ENCODE measurements around the gene KCNK18. TPM values are rescaled to one million over a fixed set of nuclear protein-coding genes. Genes with fewer than 3 reads are reported as not detected.
"Not testable (repeated sequence)": the region's sequence is repeated elsewhere in the genome, so short reads cannot be mapped to it uniquely, and the experiment has no call there.

The KCNK18 gene
- total RNA-seq, 3 donors from 2014 or later, result not detected

DNA sequence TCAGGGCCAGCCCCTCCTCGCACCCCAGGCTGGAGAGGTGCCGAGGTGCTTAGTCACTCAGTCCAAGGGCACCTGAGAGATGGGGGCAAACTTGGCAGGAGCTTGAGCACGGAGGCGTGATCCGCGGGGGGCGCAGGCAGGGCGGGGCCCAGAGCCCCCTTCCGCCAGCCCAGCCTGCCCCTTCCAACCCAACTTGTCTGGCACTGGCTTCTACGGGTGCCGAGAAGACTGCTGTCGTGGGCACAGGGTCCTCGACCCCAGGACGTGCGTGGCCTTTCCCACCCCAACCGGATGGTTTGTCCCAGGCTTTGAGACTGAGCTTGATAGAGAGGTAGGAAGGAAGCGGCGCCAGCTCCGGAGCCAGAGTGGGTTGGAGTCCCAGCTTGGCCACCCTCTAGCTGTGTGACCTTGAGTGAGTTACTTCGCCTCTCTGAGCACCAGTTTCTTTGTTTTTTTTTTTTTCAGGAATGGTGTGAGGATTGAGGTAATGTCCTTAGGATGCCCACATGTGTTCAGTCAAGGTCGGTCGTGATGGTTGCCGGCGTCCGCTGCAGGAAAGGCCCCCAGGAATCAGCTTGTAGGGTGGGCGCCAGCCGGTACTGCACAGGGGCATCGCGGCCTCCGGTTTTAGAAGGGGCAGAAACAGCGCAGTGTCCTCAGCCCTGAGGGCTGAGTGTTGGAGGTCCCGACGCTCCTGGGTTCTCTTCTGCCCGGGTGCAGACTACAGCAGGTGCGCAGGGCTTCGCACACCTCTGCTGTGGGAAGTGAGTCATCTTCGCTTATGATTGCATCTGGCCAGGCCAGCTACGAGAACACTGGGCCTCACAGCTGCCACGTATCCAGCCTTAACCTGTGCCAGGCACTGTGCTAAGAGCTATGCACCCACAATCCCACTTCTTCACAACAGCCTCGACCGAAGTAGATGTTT, 30.6 kb upstream of the KCNK18 start:
- DNase-seq, result no peak
- H3K27me3 Mint-ChIP-seq (ENCODE audit: low read depth), result peaks cover 84% of the 10 kb centered on the region
- no peaks in the 10 kb centered on the region for H3K9me3 Mint-ChIP-seq
- ATAC-seq, result peak in 1 of 2 donors; percentile 23
- peaks cover 28% of the 10 kb centered on the region for H3K4me1 Mint-ChIP-seq (ENCODE audit: low read depth)
- no peak overlapping the region for H3K4me3 Mint-ChIP-seq
- H3K36me3 Mint-ChIP-seq (ENCODE audit: insufficient read depth), result no peaks in the 10 kb centered on the region

DNA sequence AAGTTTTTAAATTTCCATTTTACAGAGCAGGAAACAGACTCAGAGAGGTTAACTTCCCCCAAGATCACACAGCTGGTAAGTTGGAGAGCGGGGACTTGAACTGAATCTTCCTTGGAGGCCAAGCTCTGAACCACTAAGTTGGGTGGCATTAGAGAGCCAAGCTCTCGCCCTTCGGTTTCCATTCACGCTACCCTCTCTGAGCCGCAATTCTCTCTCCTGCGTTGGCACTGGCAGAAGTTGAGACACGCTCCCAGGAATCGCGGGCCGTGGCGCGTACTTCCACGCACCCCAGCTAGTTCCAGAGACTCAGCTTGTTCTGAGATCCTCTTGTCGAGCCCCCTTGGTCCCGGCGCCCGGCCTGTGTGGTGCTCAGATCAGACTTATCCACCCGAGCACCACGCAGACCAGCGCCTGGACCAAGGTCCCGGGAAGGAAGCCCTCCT, 29.9 kb upstream of the KCNK18 start:
- Mint-ChIP-seq H3K4me3 (no peak overlapping the region), H3K9me3 (no peaks in the 10 kb centered on the region), H3K27me3 (ENCODE audit: low read depth) (peaks cover 85% of the 10 kb centered on the region), H3K4me1 (ENCODE audit: low read depth) (peaks cover 23% of the 10 kb centered on the region), H3K36me3 (ENCODE audit: insufficient read depth) (no peaks in the 10 kb centered on the region)
- ATAC-seq, result no peak
- DNase-seq, result no peak

DNA sequence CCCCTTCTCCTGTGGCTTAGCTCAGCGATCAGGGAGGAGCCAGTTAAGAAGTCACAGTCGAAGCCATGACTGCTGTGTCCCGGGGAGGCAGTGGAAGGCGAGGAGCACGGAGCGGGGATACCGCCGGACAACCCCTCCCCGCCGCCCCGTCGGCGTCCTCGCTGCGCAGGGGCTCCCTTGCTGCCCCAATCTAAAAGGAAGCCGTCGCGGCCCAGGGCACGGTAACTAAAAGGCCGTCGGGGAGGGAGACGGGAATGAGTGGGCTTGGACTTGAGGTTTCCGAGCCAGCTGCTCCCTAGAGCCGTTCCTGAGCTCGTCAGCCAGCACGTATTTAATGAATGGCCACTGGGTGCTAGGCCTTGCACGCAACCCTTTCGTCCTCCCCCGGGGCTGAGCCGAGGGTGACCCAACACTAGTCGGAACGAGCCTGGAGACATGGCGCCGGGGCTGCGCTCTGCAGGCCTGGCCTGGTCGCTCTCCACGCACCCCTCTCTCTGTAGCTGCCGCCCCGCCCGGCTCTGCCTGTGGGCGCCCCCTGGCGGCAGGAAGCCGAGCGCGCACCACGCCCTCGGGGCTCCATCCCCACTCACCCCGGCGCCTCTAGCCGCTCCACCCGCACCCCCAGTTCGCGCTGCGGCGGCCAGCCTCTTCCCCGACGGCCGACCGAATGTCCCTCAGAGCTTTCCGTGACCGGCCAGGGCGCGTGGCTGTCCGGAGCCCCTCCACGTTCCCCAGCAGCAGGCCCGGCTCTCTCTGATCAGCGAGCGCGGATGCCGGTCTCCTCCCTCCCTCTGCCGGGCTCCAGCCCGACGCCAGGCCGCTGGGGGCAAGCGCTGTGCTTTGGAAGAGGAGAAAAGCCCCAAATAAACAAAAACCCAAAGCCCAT, 29.3 kb upstream of the KCNK18 start:
- DNase-seq (peak; percentile 64), ATAC-seq (peak; percentile 89 to 91)
- peak overlapping the region; percentile 26 for H3K4me3 Mint-ChIP-seq
- H3K36me3 Mint-ChIP-seq (ENCODE audit: insufficient read depth), result no peaks in the 10 kb centered on the region
- H3K9me3 Mint-ChIP-seq, result no peaks in the 10 kb centered on the region
- H3K27me3 Mint-ChIP-seq (ENCODE audit: low read depth), result peaks cover 85% of the 10 kb centered on the region
- peaks cover 20% of the 10 kb centered on the region for H3K4me1 Mint-ChIP-seq (ENCODE audit: low read depth)

DNA sequence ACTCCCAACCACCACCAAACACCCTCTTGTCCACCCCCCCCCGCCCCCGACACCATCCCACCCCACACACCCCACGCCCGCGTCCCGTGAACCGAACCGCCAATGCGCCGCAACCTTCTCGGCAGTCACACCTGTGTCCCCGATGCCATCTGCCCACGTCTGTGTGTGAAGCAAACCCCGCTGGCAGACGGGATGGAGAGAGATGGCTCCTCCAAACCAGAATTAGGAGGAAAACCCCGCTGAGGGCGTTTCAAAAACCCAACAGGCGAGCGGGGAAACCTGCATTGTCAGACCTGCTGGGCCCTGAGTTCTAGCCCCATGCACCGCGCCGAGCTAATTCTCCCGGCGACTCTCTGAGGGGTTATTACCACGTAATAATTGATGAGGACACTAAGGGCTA, 28.6 kb upstream of the KCNK18 start:
- ATAC-seq, result no peak
- H3K4me3 Mint-ChIP-seq, result peak overlapping the region; percentile 29
- DNase-seq, result no peak

DNA sequence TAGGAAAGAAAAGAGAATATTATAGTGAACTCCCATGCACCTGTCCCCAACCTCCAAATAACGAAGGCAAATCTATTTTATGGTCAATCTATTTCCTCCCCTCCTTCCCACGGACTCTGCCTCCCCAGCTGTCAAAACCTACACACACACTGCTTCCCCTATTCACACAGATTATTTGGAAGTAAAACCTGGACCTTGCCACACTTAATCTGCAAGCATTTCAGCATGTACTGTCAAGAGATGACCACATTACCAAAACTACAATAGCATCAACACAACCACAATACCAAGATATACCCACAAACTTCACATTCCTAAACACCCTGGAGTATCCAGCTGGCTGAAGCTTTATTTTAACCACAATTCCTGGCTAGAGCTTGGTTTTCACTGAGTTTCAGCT, 27.8 kb upstream of the KCNK18 start:
- Mint-ChIP-seq H3K27me3 (ENCODE audit: low read depth) (peaks cover 74% of the 10 kb centered on the region), H3K36me3 (ENCODE audit: insufficient read depth) (no peaks in the 10 kb centered on the region), H3K9me3 (no peaks in the 10 kb centered on the region), H3K4me3 (no peak overlapping the region), H3K4me1 (ENCODE audit: low read depth) (peaks cover 19% of the 10 kb centered on the region)
- ATAC-seq (no peak), DNase-seq (no peak)

More for the DNA sequence above, 28.6 kb upstream of the KCNK18 start:
- Mint-ChIP-seq H3K27me3 (ENCODE audit: low read depth) (peaks cover 82% of the 10 kb centered on the region), H3K36me3 (ENCODE audit: insufficient read depth) (no peaks in the 10 kb centered on the region), H3K9me3 (no peaks in the 10 kb centered on the region), H3K4me1 (ENCODE audit: low read depth) (peaks cover 20% of the 10 kb centered on the region)

DNA sequence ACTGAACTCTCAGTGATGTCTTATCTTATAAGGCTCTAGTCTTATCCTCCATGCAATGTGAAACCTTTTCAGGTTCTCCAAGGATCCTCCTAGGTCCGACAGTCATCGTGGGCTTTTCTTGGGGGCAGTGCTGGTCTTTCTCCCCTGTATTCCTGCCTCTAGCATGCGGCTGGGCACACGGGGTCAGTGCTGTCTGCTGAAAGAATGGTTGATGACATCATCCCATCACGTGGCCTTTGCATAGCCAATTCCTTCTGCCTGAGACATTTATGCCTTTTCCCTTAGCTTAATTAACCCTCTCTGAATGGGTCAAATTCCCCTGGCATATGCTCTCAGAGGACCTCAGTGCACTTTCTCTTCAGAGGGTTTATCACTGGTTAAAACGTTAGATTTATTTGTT, 27.0 kb upstream of the KCNK18 start:
- DNase-seq (no peak), ATAC-seq (no peak)
- Mint-ChIP-seq H3K9me3 (no peaks in the 10 kb centered on the region), H3K27me3 (ENCODE audit: low read depth) (peaks cover 67% of the 10 kb centered on the region), H3K4me1 (ENCODE audit: low read depth) (peaks cover 23% of the 10 kb centered on the region), H3K36me3 (ENCODE audit: insufficient read depth) (no peaks in the 10 kb centered on the region), H3K4me3 (no peak overlapping the region)

DNA sequence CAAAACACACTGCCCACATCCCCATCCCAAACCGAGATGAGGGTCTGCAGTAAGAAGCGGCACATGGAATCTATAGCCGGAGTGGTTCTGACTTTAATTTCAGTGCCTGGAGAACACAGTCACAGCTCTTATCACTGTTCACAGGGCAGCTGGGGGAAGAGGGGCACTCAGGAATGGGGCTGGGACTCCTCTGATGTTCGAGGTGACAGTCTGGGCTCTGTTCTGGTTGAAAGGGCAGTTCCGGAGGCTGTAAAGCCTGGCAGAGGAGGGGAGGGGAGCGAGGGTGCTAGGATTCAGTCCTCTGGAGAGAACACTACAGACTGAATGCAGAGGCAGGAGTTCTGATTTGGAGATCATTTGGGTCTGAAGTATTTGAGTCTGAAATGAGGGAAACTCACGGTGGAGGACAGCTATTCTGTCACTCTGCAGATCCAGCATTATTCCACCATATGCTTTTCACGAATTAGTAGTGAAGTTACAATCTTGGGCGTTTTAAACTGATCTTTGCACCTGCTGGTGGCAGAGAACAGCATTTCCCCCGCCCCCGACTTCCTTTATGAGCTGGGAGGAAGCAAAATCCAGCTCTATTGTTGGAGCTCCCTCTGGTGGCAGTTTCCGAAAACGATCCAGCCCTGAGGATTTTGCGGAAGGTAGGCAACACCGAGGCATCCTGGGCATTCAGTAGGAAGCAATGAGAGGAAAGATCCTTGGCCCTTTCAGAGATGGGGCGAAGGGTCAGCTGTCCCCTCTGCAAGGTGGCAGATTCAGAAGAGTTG, 22.7 kb upstream of the KCNK18 start:
- DNase-seq (peak; percentile 83), ATAC-seq (peak; percentile 82 to 84)
- H3K27me3 Mint-ChIP-seq (ENCODE audit: low read depth), result peaks cover 31% of the 10 kb centered on the region
- H3K36me3 Mint-ChIP-seq (ENCODE audit: insufficient read depth), result no peaks in the 10 kb centered on the region
- H3K4me3 Mint-ChIP-seq, result peak overlapping the region; percentile 82
- H3K4me1 Mint-ChIP-seq (ENCODE audit: low read depth), result peaks cover 15% of the 10 kb centered on the region
- H3K9me3 Mint-ChIP-seq, result no peaks in the 10 kb centered on the region

DNA sequence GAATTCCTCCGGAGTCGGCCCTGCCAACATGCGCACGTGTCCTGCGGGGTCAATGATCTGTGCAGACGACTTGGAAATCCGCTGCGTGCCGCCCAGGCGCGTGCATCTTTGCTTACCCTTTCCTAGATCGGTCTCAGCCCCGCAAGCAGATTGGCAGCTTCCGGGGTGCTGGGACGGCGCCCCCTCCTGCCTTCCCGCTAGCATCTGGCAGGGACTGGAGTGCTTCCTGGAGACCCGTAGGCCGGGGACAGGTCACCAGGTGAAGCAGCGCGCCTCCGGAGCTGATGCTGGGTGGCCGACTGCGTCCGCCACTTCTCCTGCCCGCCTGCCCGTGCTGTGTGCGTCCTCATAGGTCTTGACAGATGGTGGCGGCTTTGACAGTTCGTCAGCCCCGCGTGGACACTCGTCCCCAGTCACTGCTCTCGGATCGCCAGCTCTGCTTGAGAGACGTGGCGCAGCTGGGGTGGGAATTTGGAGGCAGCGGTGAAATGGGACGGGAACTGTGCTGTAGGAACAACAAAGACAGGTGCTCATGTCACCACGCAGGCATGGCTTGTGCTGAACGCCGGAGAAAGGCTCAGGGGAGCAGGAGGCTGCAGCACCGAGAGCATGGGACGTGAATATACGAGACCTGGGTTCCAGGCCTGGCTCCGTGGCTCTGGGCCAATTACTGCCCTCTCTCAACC, 21.9 kb upstream of the KCNK18 start:
- Mint-ChIP-seq H3K9me3 (no peaks in the 10 kb centered on the region), H3K4me1 (ENCODE audit: low read depth) (peaks cover 15% of the 10 kb centered on the region), H3K36me3 (ENCODE audit: insufficient read depth) (no peaks in the 10 kb centered on the region), H3K4me3 (peak overlapping the region; percentile 82), H3K27me3 (ENCODE audit: low read depth) (peaks cover 28% of the 10 kb centered on the region)
- ATAC-seq (peak; percentile 50 to 58), DNase-seq (peak; percentile 16)

DNA sequence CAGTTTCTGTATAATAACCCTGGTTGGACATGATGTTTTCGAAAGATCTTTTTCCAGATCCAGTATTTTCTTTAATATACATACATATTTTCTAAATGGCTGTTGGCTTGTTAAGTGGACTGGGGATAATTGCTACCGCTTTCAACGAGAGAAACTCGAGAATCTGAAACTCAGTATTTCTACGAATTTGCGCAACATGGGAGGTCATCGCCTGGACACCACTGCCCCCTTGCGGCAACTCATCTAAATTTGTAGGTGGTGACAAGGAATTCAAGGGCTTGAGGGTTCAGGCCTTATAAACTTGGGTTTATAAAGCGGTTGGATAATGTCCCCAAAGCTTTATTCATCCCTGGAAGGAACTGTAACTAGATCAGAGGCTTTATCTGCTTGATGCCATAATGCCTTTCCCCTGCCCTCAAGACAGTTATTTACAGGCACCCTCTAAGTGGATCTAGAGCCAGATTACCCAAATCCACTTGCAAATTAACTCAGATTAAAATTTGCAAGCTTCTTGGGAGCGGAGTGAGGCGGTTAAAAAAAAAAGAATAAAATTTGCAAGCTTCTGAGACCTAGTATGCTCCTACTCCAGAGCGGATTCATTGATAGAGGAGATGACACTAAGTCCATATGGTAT, 21.3 kb upstream of the KCNK18 start:
- H3K36me3 Mint-ChIP-seq (ENCODE audit: insufficient read depth), result no peaks in the 10 kb centered on the region
- peaks cover 15% of the 10 kb centered on the region for H3K4me1 Mint-ChIP-seq (ENCODE audit: low read depth)
- H3K9me3 Mint-ChIP-seq, result no peaks in the 10 kb centered on the region
- ATAC-seq, result peak; percentile 32 to 44
- peak; percentile 73 for DNase-seq
- peak overlapping the region; percentile 82 for H3K4me3 Mint-ChIP-seq
- peaks cover 30% of the 10 kb centered on the region for H3K27me3 Mint-ChIP-seq (ENCODE audit: low read depth)

DNA sequence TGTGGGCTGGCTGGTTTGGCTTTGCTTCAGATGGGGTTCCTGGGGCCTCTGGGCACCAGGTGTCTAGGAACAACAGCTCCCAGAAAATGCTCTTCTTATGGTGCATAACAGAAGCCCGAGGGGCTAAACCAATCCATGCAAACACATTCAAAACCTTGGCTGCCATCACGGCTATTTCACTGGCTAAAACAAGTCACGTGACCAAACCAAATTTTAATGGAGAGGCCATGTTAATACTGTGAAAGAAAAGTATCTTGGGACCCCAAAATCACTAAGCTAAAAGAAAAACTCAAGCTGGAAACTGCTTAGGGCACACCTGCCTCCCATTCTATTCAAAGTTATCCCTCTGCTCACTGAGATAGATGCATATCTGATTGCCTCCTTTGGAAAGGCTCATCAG, 19.1 kb upstream of the KCNK18 start:
- H3K27me3 Mint-ChIP-seq (ENCODE audit: low read depth), result peaks cover 17% of the 10 kb centered on the region
- no peak for ATAC-seq
- peaks cover 15% of the 10 kb centered on the region for H3K4me1 Mint-ChIP-seq (ENCODE audit: low read depth)
- no peak overlapping the region for H3K4me3 Mint-ChIP-seq
- H3K36me3 Mint-ChIP-seq (ENCODE audit: insufficient read depth), result no peaks in the 10 kb centered on the region
- DNase-seq, result no peak
- H3K9me3 Mint-ChIP-seq, result no peaks in the 10 kb centered on the region

DNA sequence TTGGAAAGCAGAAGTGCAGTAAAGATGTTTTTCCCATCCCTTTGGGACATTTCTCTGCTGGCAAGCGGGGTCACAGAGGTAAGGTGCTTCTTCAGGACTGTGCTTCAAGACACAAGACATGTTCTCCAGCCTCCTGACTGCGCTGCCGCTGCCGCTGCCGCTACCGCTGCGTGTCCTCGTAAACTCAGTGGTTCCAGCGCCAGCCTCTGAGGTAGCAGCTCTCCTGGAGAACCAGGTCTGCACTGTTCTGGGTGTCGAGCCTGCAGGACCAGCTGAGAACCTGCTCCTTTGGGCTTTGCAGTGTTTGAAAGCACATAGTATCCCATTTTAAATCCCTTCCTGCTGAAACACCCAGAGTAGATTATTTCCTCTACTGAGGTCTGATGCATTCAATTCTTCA, 13.0 kb upstream of the KCNK18 start:
- ATAC-seq (no peak), DNase-seq (no peak)
- Mint-ChIP-seq H3K27me3 (ENCODE audit: low read depth) (peaks cover 22% of the 10 kb centered on the region), H3K36me3 (ENCODE audit: insufficient read depth) (no peaks in the 10 kb centered on the region), H3K4me3 (no peak overlapping the region), H3K4me1 (ENCODE audit: low read depth) (no peaks in the 10 kb centered on the region), H3K9me3 (no peaks in the 10 kb centered on the region)

DNA sequence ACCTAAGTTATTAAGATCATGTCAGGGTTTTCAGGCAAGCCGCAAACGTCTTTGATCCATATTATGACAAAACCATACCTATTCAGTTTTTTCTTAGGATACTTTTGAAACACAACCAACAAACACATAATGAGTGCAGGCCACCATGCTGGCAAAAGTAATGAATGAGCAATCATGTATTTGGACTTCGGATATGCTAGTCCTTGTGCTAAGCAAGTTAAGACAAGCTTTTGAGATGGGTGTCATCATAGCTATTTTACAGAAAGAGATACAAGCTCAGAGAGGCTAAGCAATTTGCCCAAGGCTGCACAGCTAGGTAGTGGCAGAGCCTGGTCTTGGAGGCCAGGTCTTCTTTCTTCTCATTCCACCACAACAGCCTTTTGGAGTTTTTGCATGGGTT, 12.5 kb upstream of the KCNK18 start:
- Mint-ChIP-seq H3K4me3 (no peak overlapping the region), H3K27me3 (ENCODE audit: low read depth) (peaks cover 21% of the 10 kb centered on the region), H3K36me3 (ENCODE audit: insufficient read depth) (no peaks in the 10 kb centered on the region), H3K9me3 (peaks cover 4% of the 10 kb centered on the region), H3K4me1 (ENCODE audit: low read depth) (no peaks in the 10 kb centered on the region)
- ATAC-seq (no peak), DNase-seq (no peak)

DNA sequence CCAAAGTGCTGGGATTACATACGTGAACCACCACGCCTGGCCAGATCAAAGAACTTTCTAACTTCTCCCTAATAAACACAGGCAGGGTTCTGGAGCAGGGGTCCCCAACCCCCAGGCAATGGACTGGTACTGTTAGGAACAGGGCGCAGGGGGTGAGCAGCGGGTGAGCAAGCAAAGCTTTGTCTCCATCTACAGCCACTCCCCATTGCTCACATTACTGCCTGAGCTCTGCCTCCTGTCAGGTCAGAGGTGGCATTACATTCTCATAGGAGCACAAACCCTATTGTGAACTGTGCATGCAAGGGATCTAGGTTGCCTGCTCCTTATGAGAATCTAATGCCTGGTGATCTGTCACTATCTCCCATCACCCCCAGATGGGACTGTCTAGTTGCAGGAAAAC, 11.5 kb upstream of the KCNK18 start:
- not testable (repeated sequence) for H3K4me1 Mint-ChIP-seq (ENCODE audit: low read depth); DNase-seq; ATAC-seq; H3K36me3 Mint-ChIP-seq (ENCODE audit: insufficient read depth); H3K9me3 Mint-ChIP-seq; H3K4me3 Mint-ChIP-seq
- peaks cover 13% of the 10 kb centered on the region for H3K27me3 Mint-ChIP-seq (ENCODE audit: low read depth)
